ENCODE results near the gene OXER1. TPM values are rescaled to one million over a fixed set of nuclear protein-coding genes. Genes with fewer than 3 reads are reported as not detected.

The OXER1 gene
- total and polyA plus RNA-seq, 9 of the 15 experiments (the other 6 are each of a cell fraction or from before 2014, with no cell fraction given), result not detected

DNA sequence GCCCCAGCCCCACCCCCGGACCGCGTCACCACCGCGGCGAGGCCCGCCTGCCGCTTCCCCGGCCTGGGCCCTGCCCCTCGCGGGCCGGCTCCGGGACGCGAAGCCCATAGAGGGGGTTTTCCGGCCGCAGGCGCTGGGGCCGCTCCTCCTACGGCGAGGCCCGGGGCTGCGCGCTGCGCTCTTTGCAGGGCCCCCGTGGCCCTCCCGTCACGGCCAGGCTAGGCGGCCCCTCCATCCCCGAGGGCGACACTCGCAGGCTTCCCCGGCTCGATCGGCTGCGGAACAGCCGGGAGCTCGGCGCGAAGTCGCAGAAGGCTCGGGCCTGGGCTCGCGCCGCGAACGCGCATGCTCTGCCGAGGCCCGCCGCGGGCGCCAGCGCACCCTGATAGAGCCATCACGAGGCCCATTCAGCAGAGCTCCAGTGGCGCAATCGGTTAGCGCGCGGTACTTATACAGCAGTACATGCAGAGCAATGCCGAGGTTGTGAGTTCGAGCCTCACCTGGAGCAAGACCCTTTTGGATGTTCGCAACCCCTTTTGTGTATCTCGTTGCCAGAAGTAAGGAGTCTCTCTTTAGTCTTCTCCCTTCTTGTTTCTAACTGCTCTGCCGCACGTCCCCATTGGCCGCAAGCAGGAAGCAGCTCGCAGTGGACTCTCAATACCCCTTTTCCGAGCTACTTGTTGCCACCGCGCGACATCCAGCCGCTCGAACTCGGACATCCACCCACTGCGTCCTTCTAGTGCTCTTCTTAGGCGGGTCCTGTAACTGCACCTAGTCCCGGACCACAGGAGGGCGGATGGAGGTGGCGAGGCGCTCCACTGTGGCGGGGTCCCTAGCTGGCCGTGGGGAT lies 46.4 kb upstream of the OXER1 start (continued):
- TF ChIP-seq MTF1 (CRISPR knock-in tag; IDR thresholded peaks at IDR 0.05; ENCODE audit: borderline replicate concordance), result no peak
- peak; percentile 85; the same call in 1 of the 2 replicates for TF ChIP-seq GTF2F1 (IDR thresholded peaks at IDR 0.05; ENCODE audit: low read depth, low read length)
- TF ChIP-seq RBBP5 (IDR thresholded peaks at IDR 0.05; ENCODE audit: borderline replicate concordance, insufficient read depth, low read length, poor library complexity, severe bottlenecking), result peak; percentile 97
- TF ChIP-seq ZZZ3 (IDR thresholded peaks at IDR 0.05), result no peak
- TF ChIP-seq, protein P1, sequence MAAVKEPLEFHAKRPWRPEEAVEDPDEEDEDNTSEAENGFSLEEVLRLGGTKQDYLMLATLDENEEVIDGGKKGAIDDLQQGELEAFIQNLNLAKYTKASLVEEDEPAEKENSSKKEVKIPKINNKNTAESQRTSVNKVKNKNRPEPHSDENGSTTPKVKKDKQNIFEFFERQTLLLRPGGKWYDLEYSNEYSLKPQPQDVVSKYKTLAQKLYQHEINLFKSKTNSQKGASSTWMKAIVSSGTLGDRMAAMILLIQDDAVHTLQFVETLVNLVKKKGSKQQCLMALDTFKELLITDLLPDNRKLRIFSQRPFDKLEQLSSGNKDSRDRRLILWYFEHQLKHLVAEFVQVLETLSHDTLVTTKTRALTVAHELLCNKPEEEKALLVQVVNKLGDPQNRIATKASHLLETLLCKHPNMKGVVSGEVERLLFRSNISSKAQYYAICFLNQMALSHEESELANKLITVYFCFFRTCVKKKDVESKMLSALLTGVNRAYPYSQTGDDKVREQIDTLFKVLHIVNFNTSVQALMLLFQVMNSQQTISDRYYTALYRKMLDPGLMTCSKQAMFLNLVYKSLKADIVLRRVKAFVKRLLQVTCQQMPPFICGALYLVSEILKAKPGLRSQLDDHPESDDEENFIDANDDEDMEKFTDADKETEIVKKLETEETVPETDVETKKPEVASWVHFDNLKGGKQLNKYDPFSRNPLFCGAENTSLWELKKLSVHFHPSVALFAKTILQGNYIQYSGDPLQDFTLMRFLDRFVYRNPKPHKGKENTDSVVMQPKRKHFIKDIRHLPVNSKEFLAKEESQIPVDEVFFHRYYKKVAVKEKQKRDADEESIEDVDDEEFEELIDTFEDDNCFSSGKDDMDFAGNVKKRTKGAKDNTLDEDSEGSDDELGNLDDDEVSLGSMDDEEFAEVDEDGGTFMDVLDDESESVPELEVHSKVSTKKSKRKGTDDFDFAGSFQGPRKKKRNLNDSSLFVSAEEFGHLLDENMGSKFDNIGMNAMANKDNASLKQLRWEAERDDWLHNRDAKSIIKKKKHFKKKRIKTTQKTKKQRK (IDR thresholded peaks at IDR 0.05; ENCODE audit: borderline replicate concordance, low read depth, low read length), result no peak; the same call in 1 of the 2 replicates
- TF ChIP-seq CHD2 (IDR thresholded peaks at IDR 0.05; ENCODE audit: low read depth, low read length), result peak; percentile 62; the same call in 1 of the 2 replicates
- no peak; the same call in 1 of the 2 replicates for TF ChIP-seq ZNF324 (CRISPR knock-in tag; IDR thresholded peaks at IDR 0.05)
- TF ChIP-seq, protein P2, sequence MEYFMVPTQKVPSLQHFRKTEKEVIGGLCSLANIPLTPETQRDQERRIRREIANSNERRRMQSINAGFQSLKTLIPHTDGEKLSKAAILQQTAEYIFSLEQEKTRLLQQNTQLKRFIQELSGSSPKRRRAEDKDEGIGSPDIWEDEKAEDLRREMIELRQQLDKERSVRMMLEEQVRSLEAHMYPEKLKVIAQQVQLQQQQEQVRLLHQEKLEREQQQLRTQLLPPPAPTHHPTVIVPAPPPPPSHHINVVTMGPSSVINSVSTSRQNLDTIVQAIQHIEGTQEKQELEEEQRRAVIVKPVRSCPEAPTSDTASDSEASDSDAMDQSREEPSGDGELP (CRISPR knock-in tag; IDR thresholded peaks at IDR 0.05; ENCODE audit: borderline replicate concordance), result peak; percentile 84
- TF ChIP-seq, protein P3, sequence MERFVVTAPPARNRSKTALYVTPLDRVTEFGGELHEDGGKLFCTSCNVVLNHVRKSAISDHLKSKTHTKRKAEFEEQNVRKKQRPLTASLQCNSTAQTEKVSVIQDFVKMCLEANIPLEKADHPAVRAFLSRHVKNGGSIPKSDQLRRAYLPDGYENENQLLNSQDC (CRISPR knock-in tag; IDR thresholded peaks at IDR 0.05), result 0 out of 2 replicates have a peak, but pooled peaks have one; percentile 63
- peak in 1 of 2 experiments; percentile 72 for TF ChIP-seq NCOA2 (IDR thresholded peaks at IDR 0.05; ENCODE audit: partially characterized antibody in 2 of 2)
- TF ChIP-seq, protein P4, sequence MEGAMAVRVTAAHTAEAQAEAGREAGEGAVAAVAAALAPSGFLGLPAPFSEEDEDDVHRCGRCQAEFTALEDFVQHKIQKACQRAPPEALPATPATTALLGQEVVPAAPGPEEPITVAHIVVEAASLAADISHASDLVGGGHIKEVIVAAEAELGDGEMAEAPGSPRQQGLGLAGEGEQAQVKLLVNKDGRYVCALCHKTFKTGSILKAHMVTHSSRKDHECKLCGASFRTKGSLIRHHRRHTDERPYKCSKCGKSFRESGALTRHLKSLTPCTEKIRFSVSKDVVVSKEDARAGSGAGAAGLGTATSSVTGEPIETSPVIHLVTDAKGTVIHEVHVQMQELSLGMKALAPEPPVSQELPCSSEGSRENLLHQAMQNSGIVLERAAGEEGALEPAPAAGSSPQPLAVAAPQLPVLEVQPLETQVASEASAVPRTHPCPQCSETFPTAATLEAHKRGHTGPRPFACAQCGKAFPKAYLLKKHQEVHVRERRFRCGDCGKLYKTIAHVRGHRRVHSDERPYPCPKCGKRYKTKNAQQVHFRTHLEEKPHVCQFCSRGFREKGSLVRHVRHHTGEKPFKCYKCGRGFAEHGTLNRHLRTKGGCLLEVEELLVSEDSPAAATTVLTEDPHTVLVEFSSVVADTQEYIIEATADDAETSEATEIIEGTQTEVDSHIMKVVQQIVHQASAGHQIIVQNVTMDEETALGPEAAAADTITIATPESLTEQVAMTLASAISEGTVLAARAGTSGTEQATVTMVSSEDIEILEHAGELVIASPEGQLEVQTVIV (CRISPR knock-in tag; IDR thresholded peaks at IDR 0.05; ENCODE audit: borderline replicate concordance), result no peak
- TF ChIP-seq RBFOX2 (IDR thresholded peaks at IDR 0.05; ENCODE audit: low read depth, low read length), result peak; percentile 95
- TF ChIP-seq MAFK (IDR thresholded peaks at IDR 0.05; ENCODE audit: low read length), result no peak
- peak; percentile 90 for TF ChIP-seq ZNF644 (tag; IDR thresholded peaks at IDR 0.05; ENCODE audit: low read depth)
- 0 out of 2 replicates have a peak, but pooled peaks have one; percentile 34 for TF ChIP-seq ELF1 (tag; IDR thresholded peaks at IDR 0.05)
- TF ChIP-seq, protein P5, sequence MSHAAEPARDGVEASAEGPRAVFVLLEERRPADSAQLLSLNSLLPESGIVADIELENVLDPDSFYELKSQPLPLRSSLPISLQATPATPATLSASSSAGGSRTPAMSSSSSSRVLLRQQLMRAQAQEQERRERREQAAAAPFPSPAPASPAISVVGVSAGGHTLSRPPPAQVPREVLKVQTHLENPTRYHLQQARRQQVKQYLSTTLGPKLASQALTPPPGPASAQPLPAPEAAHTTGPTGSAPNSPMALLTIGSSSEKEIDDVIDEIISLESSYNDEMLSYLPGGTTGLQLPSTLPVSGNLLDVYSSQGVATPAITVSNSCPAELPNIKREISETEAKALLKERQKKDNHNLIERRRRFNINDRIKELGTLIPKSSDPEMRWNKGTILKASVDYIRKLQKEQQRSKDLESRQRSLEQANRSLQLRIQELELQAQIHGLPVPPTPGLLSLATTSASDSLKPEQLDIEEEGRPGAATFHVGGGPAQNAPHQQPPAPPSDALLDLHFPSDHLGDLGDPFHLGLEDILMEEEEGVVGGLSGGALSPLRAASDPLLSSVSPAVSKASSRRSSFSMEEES (CRISPR knock-in tag; IDR thresholded peaks at IDR 0.05), result no peak
- peak; percentile 77 for TF ChIP-seq TGIF2 (CRISPR knock-in tag; IDR thresholded peaks at IDR 0.05)
